ENCODE data around the gene LMAN2. TPM values are rescaled to one million over a fixed set of nuclear protein-coding genes. Genes with fewer than 3 reads are reported as not detected.

LMAN2 gene
- total RNA-seq, 1 donor from 2014 or later: 162 TPM

DNA sequence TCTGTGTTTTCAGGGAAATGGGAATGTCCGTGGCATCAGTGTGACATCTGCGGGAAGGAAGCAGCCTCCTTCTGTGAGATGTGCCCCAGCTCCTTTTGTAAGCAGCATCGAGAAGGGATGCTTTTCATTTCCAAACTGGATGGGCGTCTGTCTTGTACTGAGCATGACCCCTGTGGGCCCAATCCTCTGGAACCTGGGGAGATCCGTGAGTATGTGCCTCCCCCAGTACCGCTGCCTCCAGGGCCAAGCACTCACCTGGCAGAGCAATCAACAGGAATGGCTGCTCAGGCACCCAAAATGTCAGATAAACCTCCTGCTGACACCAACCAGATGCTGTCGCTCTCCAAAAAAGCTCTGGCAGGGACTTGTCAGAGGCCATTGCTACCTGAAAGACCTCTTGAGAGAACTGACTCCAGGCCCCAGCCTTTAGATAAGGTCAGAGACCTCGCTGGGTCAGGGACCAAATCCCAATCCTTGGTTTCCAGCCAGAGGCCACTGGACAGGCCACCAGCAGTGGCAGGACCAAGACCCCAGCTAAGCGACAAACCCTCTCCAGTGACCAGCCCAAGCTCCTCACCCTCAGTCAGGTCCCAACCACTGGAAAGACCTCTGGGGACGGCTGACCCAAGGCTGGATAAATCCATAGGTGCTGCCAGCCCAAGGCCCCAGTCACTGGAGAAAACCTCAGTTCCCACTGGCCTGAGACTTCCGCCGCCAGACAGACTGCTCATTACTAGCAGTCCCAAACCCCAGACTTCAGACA is 57.5 kb downstream of the LMAN2 start:
- DNase-seq (ENCODE audit: low spot score): no peak
- no peak for ATAC-seq

DNA sequence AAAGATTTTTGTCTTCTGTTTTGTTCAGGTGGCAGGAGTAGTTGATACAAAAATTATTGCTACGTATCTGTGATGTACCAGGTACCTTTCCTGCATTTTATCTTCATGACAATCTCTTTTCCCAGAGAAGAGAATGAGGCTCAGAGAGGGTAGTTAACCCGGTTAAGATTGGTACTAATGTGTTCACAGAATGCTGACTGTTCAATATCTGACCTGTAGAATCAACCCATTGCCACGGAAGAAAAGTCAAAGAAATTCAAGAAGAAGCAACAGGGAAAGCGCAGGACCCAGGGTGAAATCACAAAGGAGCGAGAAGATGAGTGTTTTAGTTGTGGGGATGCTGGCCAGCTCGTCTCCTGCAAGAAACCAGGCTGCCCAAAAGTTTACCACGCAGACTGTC is 59.7 kb downstream of the LMAN2 start:
- no peak for DNase-seq (ENCODE audit: low spot score)
- ATAC-seq: no peak

DNA sequence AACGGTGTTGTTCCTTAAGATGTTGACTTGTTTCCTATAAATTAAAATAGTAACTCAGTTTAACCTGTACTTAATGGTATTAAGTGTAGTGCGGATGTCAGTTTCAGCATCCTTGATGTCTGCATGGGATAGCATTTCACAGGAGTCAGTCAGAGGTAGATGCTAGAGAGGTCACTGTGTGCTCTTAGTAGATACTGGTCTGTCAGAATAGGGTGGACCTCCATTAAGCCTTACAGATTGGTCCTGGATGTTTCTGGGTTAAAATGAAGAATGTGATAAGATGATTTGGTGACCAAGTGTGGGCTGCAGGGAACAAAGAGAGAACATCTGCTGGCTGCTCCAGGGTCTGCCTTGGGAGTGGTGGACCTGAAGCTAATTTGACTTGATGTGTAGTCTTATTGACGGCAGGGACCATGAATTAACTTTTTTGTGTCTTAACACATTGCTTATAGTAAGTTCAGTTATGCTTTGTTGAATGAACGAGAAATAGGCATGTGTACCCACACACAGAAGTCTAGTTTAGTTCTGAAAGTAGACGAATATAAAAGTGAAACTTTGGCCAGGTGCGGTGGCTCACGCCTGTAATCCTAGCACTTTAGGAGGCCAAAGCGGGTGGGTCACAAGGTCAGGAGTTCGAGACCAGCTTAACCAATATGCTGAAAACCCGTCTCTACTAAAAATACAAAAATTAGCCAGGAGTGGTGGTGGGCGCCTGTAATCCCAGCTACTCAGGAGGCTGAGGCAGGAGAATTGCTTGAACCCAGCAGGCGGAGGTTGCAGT is 60.5 kb downstream of the LMAN2 start:
- ATAC-seq: no peak
- DNase-seq (ENCODE audit: low spot score): no peak

DNA sequence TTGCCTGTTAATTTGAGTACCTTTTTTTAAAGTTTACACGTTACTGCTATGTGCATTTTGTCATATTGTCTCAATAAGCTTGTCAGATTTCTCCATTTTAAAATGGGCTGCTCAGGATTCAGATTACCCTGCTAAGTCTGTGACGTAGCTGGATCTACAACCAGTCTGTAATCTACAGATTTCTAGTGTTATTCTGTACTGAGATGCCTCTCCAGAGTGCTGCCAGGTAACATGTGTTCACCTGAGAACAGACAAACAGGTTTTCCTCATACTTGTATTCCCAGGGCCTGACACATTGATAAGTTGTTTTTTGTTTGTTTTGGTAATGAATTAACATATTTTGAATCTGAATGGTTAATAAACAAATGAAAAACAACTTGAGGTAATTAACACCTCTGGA is 63.3 kb downstream of the LMAN2 start:
- no peak for DNase-seq (ENCODE audit: low spot score)
- ATAC-seq: no peak

Other genes starting within 250 kb of the LMAN2 start
- gene NSD1, start 217.9 kb downstream of the LMAN2 start, total RNA-seq: 30.4 TPM
- 15.3 TPM for gene RAB24, start 47.9 kb downstream of the LMAN2 start, total RNA-seq
- gene PRELID1, start 47.9 kb downstream of the LMAN2 start, total RNA-seq: 68.1 TPM
- gene MXD3, start 39.8 kb downstream of the LMAN2 start, total RNA-seq: 9.4 TPM
- gene RGS14, start 6.3 kb upstream of the LMAN2 start, total RNA-seq: 34.6 TPM
- gene SLC34A1, start 32.8 kb upstream of the LMAN2 start, total RNA-seq: 3.0 TPM
- gene PFN3, start 49.0 kb upstream of the LMAN2 start, total RNA-seq: not detected
- 292 TPM for gene F12, start 57.9 kb upstream of the LMAN2 start, total RNA-seq
- 9.8 TPM for gene GRK6, start 75.0 kb upstream of the LMAN2 start, total RNA-seq
- gene PRR7, start 95.1 kb upstream of the LMAN2 start, total RNA-seq: 0.63 TPM
- 1.7 TPM for gene DBN1, start 122.0 kb upstream of the LMAN2 start, total RNA-seq
- gene PDLIM7, start 145.9 kb upstream of the LMAN2 start, total RNA-seq: 5.3 TPM
- 3.2 TPM for gene DOK3, start 158.2 kb upstream of the LMAN2 start, total RNA-seq
- 43.2 TPM for gene DDX41, start 165.3 kb upstream of the LMAN2 start, total RNA-seq
- gene FAM193B, start 202.9 kb upstream of the LMAN2 start, total RNA-seq: 69.0 TPM
- 135 TPM for gene TMED9, start 240.5 kb upstream of the LMAN2 start, total RNA-seq
- gene B4GALT7, start 248.5 kb upstream of the LMAN2 start, total RNA-seq: 13.5 TPM